ENCODE measurements around the gene TCTA.

DNA sequence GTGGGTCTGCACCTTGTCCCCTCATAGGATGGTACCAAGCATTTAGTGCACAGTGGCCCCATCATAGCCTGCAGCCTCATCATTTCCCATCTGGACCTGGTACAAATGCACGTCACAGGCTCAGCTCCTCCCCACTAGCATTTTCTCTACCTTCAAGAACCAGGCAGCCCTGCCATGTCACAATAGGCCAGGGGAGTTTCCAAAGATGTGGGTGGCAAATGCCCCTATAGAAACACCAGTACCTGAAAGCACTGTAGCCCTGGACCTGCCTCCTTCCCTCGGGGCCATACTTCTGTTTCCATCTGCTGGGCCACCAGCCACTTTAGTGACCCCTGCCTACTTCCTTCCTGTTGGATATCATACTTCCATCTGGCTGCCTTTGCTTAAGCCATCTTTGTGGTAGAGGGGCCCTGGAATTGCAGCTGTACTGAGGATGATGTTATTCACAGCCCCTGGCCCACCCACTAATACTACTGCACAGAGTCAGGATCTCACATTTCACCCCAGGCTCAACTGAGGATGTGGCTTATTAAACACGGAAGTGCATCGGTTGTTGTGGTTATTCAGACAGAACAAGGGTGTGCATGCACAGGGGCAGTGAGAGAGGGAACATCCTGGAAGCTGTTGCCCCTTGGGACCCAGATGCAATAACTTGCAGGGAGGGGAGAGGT is 3.8 kb downstream of the TCTA start:
- TF ChIP-seq, protein P1, sequence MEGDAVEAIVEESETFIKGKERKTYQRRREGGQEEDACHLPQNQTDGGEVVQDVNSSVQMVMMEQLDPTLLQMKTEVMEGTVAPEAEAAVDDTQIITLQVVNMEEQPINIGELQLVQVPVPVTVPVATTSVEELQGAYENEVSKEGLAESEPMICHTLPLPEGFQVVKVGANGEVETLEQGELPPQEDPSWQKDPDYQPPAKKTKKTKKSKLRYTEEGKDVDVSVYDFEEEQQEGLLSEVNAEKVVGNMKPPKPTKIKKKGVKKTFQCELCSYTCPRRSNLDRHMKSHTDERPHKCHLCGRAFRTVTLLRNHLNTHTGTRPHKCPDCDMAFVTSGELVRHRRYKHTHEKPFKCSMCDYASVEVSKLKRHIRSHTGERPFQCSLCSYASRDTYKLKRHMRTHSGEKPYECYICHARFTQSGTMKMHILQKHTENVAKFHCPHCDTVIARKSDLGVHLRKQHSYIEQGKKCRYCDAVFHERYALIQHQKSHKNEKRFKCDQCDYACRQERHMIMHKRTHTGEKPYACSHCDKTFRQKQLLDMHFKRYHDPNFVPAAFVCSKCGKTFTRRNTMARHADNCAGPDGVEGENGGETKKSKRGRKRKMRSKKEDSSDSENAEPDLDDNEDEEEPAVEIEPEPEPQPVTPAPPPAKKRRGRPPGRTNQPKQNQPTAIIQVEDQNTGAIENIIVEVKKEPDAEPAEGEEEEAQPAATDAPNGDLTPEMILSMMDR (IDR thresholded peaks at IDR 0.05) = no peak
- no peak for TF ChIP-seq EP300 (IDR thresholded peaks at IDR 0.05)

All from tibial nerve (tissue), 4 donors.